ENCODE data around the gene KRTAP13-1. TPM values are rescaled to one million over a fixed set of nuclear protein-coding genes. Genes with fewer than 3 reads are reported as not detected.

The KRTAP13-1 gene, protein sequence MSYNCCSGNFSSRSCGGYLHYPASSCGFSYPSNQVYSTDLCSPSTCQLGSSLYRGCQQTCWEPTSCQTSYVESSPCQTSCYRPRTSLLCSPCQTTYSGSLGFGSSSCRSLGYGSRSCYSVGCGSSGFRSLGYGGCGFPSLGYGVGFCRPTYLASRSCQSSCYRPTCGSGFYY
- total RNA-seq = not detected

DNA sequence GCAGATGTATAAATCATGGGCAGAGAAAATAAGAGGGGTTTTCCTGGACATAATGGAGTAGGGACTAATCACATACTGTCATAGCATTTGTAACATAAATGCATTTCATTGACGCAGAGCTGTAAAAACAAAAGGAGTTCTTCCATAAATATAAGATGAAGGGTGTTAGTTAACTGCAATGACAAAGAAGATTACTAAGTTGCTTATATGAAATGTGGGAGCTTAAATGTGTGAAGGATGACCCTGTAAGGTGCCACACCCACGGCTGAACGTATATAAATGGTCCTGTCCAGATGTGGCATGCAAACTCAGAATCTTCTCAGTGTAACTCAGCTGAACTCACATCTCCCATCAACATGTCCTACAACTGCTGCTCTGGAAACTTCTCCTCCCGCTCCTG lies at the start of gene KRTAP13-1:
Gene KRTAP13-1, plus strand, starts transcription at position 301 of the 400 bp plus-strand sequence. Its CDS starts 56 bp downstream, at position 357.
- Mint-ChIP-seq H3K27ac (no peak within 1 kb of the TSS), H3K4me1 (no peaks in the 10 kb centered on the region), H3K4me3 (no peak within 1 kb of the TSS), H3K36me3 (ENCODE audit: low read depth) (no peaks in the 10 kb centered on the region), H3K27me3 (no peaks in the 10 kb centered on the region), H3K9me3 (peaks cover 3% of the 10 kb centered on the region)
- CTCF ChIA-PET = no interaction called here
- POLR2A ChIA-PET = no interaction called here
- DNase-seq = no peak

DNA sequence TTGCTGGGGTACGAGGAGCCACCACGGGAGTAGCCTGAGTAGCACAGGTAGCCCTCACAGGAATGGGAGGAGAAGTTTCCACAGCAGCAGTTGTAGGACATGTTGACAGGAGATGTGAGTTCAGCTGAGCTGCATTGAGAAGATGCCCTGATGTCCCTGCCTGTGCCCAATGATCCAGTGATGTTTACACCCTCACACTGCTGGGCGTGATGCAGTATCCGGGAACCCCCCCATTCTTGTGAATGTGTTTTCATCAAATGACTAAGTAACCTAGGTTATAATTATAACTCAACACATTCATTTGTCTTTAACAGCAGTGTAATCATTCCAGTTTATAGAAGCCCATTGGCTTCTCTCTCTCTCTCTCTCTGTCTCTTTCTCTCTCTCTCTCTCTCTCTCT lies 47.3 kb upstream of the KRTAP13-1 start, which contains the start of gene KRTAP23-1:
Gene KRTAP23-1, minus strand, starts transcription at position 101 of the 400 bp plus-strand sequence. Its CDS starts 0 bp downstream, at position 101.
- H3K9me3 Mint-ChIP-seq = no peaks in the 10 kb centered on the region
- H3K4me3 Mint-ChIP-seq = no peak within 1 kb of the TSS
- H3K4me1 Mint-ChIP-seq = no peaks in the 10 kb centered on the region
- no peak for DNase-seq
- no peaks in the 10 kb centered on the region for H3K27me3 Mint-ChIP-seq
- no peaks in the 10 kb centered on the region for H3K36me3 Mint-ChIP-seq (ENCODE audit: low read depth)
- POLR2A ChIA-PET = no interaction called here
- CTCF ChIA-PET = interaction anchor here (0.6 kb wide), 1 partner anchor 257 kb away, joined by 3 read pairs; no protein-coding TSS in a partner anchor
- H3K27ac Mint-ChIP-seq = no peak within 1 kb of the TSS

DNA sequence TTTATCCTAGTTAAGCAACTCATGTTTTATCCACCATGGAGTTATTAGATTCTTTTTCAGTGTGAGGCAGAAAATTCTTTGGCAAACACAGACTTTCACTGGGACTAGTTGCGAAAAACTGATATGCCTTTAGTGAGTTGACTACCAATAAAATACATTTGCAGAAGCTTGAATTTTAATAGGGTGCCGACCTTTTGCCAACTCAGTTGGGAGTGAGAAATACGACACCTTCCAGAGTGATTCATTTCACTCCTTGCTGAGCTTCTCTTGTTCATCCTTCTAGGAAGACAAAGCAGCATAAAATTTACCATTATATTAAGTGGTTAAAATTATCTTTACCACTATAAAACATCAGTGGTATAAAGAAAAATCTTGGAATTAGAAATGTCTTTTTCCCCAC lies 46.3 kb upstream of the KRTAP13-1 start:
- Mint-ChIP-seq H3K9me3 (no peaks in the 10 kb centered on the region), H3K27ac (no peak overlapping the region), H3K27me3 (no peaks in the 10 kb centered on the region), H3K36me3 (ENCODE audit: low read depth) (no peaks in the 10 kb centered on the region), H3K4me3 (no peak overlapping the region), H3K4me1 (no peaks in the 10 kb centered on the region)
- ChIA-PET CTCF (no interaction called here), POLR2A (no interaction called here)
- DNase-seq = no peak

DNA sequence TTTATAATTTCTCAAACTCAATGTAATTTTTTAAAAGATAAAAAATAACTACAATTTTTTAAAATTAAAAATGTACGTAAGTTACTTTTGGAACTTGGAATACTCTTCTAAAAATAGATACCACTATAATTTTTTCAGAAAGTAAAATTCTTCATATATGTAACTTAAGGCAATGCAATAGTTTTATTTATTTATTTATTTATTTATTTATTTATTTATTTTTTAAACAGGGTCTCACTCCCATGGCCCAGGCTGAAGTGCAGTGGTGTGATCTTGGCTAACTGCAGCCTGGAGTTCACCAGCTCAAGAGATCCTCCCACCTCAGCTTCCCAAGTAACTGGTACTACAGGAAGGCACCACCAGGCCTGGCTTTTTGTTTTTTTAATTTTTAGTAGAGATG lies 44.3 kb upstream of the KRTAP13-1 start:
- Mint-ChIP-seq H3K4me3 (no peak overlapping the region), H3K4me1 (no peaks in the 10 kb centered on the region), H3K9me3 (no peaks in the 10 kb centered on the region), H3K27ac (no peak overlapping the region), H3K36me3 (ENCODE audit: low read depth) (no peaks in the 10 kb centered on the region), H3K27me3 (no peaks in the 10 kb centered on the region)
- no peak for DNase-seq
- ChIA-PET POLR2A (no interaction called here), CTCF (no interaction called here)

DNA sequence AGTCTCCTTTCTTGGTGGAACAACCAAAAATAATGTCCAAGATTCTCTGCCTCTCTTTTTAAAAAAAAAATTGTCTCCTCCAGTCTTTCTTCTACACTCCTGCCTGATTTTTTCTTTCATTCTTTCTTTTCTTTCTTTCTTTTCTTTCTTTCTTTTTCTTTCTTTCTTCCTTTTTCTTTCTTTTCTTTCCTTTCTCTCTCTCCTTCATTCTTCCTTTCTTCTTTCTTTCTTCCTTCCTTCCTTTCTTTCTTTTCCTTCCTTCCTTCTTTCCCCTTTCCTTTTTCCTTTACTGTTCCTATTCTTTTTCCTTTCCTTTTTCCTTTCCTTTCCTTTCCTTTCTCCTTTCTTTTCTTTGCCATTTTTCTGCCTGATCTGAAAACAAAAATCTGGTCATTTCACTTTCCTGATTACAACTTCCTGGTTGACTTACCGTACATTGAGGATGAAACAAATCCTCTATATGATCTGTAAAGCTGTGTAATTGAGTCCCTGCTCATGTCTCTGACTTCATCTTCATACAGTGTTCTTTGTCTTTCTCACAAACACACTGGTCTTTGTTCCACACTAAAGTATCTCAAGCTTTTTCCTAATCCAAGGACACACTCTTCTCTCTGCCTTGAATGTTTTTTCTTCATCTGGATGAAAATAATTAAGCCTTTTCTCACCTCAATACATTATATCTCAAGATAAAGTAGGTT lies 41.4 kb upstream of the KRTAP13-1 start:
- ChIA-PET POLR2A (no interaction called here), CTCF (no interaction called here)
- Mint-ChIP-seq H3K27me3 (no peaks in the 10 kb centered on the region), H3K4me3 (no peak overlapping the region), H3K4me1 (no peaks in the 10 kb centered on the region), H3K9me3 (no peaks in the 10 kb centered on the region), H3K36me3 (ENCODE audit: low read depth) (no peaks in the 10 kb centered on the region), H3K27ac (no peak overlapping the region)
- DNase-seq = no peak

DNA sequence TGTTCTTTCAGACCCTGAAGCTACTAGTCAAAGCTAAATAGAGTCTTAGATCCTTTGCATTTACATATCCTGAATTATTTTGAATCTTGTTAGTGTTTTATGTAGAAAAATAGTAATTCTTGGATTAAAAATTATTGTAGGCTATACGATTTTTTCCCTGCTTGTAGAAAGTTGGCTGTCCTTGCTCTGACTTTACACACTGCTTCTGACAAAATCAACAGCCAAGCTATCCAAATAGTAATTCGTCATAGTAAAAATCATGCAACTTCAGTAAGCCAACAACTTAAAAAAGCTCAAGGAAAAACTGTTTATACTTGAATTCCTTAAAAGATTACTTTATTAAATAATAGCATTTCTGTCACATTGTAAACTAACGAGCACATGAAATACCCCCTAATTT lies 39.9 kb upstream of the KRTAP13-1 start:
- Mint-ChIP-seq H3K4me3 (no peak overlapping the region), H3K9me3 (no peaks in the 10 kb centered on the region), H3K27me3 (no peaks in the 10 kb centered on the region), H3K27ac (no peak overlapping the region), H3K36me3 (ENCODE audit: low read depth) (no peaks in the 10 kb centered on the region), H3K4me1 (no peaks in the 10 kb centered on the region)
- CTCF ChIA-PET = no interaction called here
- DNase-seq = no peak
- POLR2A ChIA-PET = no interaction called here

DNA sequence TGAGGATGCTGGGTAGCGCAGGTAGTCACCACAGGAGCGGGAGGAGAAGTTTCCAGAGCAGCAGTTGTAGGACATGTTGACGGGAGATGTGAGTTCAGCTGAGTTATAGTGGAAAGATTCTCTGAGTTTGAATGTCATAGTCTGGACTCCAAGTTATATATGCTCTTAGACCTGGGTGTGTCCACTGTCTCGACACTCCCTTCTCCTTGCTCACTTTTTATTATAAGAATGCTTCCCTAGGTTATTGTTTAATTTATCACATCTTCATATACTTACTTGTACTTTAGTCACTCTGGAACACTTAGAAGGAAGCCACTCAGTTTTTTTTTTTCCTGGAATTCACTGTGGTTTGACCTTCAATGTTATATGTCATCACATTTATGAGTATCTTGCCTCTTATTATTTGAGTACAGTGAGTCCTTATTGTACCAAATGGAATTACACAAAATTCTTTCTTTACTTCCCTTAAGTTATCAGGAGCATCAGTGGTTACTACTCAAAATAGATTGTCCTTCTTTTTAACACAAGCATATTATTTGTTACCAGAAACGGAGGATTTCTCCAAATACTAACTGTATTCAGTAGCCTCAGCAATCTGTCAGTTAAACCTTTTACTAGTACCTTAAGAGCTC lies 23.6 kb upstream of the KRTAP13-1 start, which contains the start of gene KRTAP13-2:
Gene KRTAP13-2, minus strand, starts transcription at position 133 of the 632 bp plus-strand sequence. Its CDS starts 58 bp downstream, at position 75.
- DNase-seq = no peak
- Mint-ChIP-seq H3K27me3 (no peaks in the 10 kb centered on the region), H3K4me1 (no peaks in the 10 kb centered on the region), H3K9me3 (no peaks in the 10 kb centered on the region), H3K4me3 (no peak within 1 kb of the TSS), H3K36me3 (ENCODE audit: low read depth) (no peaks in the 10 kb centered on the region), H3K27ac (no peak within 1 kb of the TSS)
- ChIA-PET POLR2A (no interaction called here), CTCF (no interaction called here)

DNA sequence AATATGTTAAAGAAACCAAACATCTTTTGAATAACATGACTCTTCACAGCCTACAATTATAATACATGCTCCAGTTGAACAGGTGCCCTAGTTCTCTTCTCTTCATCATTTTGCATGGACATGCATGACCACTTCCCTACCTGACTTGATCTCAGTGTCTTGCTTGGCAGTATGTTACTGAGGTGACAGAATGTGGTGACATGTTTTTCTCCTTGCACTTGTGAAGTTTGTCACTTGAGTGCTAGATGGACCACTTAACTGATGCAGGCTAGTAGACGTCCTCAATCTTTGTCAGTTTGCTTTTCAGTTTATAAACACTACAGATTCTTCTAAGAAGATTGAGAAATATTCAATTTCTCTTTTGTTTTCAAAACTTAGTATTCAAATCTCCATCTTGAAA lies 13.6 kb upstream of the KRTAP13-1 start:
- H3K9me3 Mint-ChIP-seq = no peaks in the 10 kb centered on the region
- H3K27me3 Mint-ChIP-seq = no peaks in the 10 kb centered on the region
- H3K4me3 Mint-ChIP-seq = no peak overlapping the region
- CTCF ChIA-PET = no interaction called here
- H3K27ac Mint-ChIP-seq = no peak overlapping the region
- H3K36me3 Mint-ChIP-seq (ENCODE audit: low read depth) = no peaks in the 10 kb centered on the region
- DNase-seq = no peak
- H3K4me1 Mint-ChIP-seq = no peaks in the 10 kb centered on the region
- POLR2A ChIA-PET = no interaction called here

DNA sequence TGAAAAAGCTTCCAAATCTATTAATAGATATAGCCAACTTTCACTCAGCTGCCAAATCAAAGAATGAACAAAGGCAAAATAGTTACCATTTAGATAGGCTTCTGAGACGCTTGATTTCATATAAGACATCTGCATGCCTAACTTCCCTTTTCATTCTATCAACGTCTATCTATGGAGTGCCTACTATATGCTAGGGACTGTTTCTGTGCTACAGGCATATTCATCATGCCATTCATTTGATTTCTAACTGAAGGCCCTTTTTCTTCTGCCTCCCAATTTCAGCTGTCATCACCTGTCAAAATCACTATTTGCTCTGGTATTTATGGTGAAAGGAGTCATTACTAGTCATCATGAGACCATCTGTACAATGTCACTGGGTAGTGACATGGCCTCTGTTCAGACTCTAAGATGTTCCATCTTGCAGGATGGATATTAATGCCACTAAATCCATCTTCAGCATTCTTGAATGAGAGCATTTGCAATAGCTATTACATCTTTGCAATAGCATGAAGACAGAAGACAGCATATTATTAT lies 4.3 kb upstream of the KRTAP13-1 start:
- no peak overlapping the region for H3K27ac Mint-ChIP-seq
- DNase-seq = no peak
- ChIA-PET POLR2A (no interaction called here), CTCF (interaction anchor here (1.1 kb wide), 1 partner anchor 19 kb away, joined by 3 read pairs; no protein-coding TSS in a partner anchor)
- H3K4me1 Mint-ChIP-seq = no peaks in the 10 kb centered on the region
- no peak overlapping the region for H3K4me3 Mint-ChIP-seq
- H3K36me3 Mint-ChIP-seq (ENCODE audit: low read depth) = no peaks in the 10 kb centered on the region
- H3K9me3 Mint-ChIP-seq = no peaks in the 10 kb centered on the region
- no peaks in the 10 kb centered on the region for H3K27me3 Mint-ChIP-seq

DNA sequence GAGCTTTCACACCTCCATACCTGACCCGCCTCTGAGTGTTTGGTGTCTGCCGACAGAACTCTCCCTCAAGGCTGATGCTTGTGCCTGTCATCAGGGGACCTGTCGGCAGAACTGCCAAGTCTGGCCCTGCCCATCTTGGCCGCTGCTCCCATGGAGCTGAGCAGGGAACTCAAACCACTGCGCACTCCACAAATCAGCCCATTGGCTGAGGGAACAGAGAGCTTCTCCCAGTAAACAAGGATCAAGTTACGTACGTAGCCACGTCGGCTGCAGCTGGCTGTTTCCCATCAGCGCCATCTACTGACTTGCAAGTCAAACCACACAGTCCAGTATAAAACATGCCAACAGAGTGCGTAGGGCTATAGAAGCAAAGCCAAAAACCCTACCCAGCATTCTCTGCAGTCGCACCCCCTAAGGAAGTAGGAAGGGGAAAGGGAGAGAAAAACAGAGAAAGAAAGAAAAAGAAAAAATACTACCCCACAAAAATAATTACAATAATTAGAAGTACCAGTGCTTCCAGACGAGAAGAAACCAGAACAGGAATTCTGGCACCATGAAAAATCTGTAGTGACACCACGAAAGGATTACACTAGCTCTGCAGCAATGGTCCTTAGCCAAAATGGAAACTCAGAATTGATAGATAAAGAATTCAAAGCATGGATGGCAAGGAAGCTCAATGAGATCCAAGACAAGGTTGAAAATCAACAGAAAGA lies 13.1 kb downstream of the KRTAP13-1 start:
- Mint-ChIP-seq H3K9me3 (no peaks in the 10 kb centered on the region), H3K36me3 (ENCODE audit: low read depth) (no peaks in the 10 kb centered on the region), H3K27ac (no peak overlapping the region), H3K4me3 (no peak overlapping the region), H3K4me1 (no peaks in the 10 kb centered on the region), H3K27me3 (no peaks in the 10 kb centered on the region)
- peak; percentile 25 for DNase-seq
- ChIA-PET POLR2A (no interaction called here), CTCF (no interaction called here)

DNA sequence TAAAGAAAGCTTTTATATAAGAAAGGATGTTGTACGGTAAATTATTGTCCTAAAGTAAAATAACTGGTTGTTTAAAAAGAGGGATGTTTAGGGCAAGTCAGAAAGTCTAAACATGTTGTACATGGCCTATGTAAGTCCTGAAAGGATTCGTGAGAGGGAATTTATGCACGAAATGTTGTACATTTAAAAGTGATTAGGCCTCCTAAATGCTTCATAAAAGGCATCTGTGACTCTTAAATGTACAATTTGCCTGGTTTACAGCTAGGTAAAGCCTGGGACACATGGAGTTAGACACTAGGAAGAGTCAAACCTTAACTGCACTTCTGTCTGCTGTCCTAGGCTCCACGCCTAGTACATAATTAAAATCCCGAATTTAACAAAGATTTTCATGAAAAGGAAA lies 20.2 kb downstream of the KRTAP13-1 start:
- no peak overlapping the region for H3K27ac Mint-ChIP-seq
- POLR2A ChIA-PET = no interaction called here
- H3K27me3 Mint-ChIP-seq = no peaks in the 10 kb centered on the region
- no peak for DNase-seq
- H3K9me3 Mint-ChIP-seq = peaks cover 4% of the 10 kb centered on the region
- no peaks in the 10 kb centered on the region for H3K36me3 Mint-ChIP-seq (ENCODE audit: low read depth)
- H3K4me1 Mint-ChIP-seq = no peaks in the 10 kb centered on the region
- CTCF ChIA-PET = no interaction called here
- H3K4me3 Mint-ChIP-seq = no peak overlapping the region

DNA sequence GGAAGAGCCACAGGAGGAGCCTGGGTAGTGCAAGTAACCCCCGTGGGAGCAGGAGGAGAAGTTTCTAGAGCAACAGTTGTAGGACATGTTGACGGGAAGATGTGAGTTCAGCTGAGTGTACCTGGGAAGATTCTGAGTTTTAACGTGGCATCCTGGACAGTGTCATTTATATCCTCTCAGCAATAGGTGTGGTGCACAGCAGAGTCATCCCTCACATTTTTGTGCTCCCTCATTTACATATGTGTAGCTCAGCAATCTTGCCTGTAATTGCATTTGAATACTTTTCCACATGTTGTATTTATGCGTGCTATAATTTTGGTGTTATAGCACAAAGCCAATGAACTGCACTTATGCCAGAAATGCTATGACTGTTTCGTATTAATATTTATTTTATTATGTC lies 30.0 kb downstream of the KRTAP13-1 start, which contains the start of gene KRTAP13-3:
Gene KRTAP13-3, minus strand, starts transcription at position 101 of the 400 bp plus-strand sequence. Its CDS starts 14 bp downstream, at position 87.
- H3K27ac Mint-ChIP-seq = no peak within 1 kb of the TSS
- CTCF ChIA-PET = no interaction called here
- H3K27me3 Mint-ChIP-seq = peaks cover 1% of the 10 kb centered on the region

DNA sequence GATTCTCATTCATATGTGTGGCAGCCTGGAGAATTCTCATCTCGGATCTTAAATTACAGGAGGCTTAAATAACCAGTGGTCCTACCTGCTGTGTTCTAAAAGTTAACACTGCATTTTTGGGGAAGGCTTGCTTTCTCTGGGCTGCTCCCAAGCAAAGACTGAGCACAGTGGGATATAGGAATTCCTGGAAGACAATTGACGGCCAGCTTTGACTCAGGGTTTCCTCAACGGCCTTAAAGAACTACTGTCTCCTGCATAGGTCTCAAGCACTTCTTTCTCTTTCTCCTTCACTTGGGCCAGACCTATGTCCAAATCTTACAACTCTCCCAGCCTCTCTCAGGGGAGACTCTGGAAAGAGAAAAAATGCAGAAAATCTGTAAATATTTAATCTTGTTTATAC lies 30.9 kb downstream of the KRTAP13-1 start:
- Mint-ChIP-seq H3K4me1 (no peaks in the 10 kb centered on the region), H3K36me3 (ENCODE audit: low read depth) (no peaks in the 10 kb centered on the region), H3K9me3 (no peaks in the 10 kb centered on the region), H3K4me3 (no peak overlapping the region), H3K27me3 (peaks cover 1% of the 10 kb centered on the region), H3K27ac (no peak overlapping the region)
- ChIA-PET POLR2A (no interaction called here), CTCF (no interaction called here)
- no peak for DNase-seq

More for the DNA sequence above, 30.0 kb downstream of the KRTAP13-1 start, which contains the start of gene KRTAP13-3:
- no peaks in the 10 kb centered on the region for H3K4me1 Mint-ChIP-seq
- H3K4me3 Mint-ChIP-seq = no peak within 1 kb of the TSS
- POLR2A ChIA-PET = no interaction called here
- no peaks in the 10 kb centered on the region for H3K36me3 Mint-ChIP-seq (ENCODE audit: low read depth)
- H3K9me3 Mint-ChIP-seq = no peaks in the 10 kb centered on the region
- no peak for DNase-seq

Measured in activated CD4-positive, alpha-beta memory T cell treated with anti-CD3 and anti-CD28 coated beads, Interleukin-2, amount 10 ng/mL, durations not matched to agents 7 days and 5 days (primary cell).